OCI-LY3 (cell line): ENCODE data around the gene P4HTM.

Source experiments
- H2AFZ ChIP-seq: fragments of 200-600, 300-600 bp; shearing (Covaris generic); 2 replicates; pipeline ENCODE4 v1.6.0; 2014; ENCODE audit warnings: antibody characterized with exemption, low read depth, low read length
- H3K27ac ChIP-seq: fragments of 200-600, 300-600 bp; sonication (generic); 2 replicates; pipeline ENCODE4 v1.5.1; 2014; ENCODE audit warnings: mild to moderate bottlenecking, low read length, moderate library complexity, mixed read lengths
- H3K27me3 ChIP-seq: fragments of 200-600, 300-600 bp; sonication (generic); 2 replicates; pipeline ENCODE4 v1.6.1; 2014; ENCODE audit warnings: low read depth, low read length, mixed read lengths
- H3K36me3 ChIP-seq: fragments of 200-600, 300-600 bp; sonication (generic); replicated peaks from 2 replicates; pipeline ENCODE3; 2014; ENCODE audit warnings: low read depth, low read length, mixed read lengths
- H3K4me1 ChIP-seq: fragments of 300-600, 200-600 bp; sonication (generic); 2 replicates; pipeline ENCODE4 v1.6.1; 2014; ENCODE audit warnings: low read length, mixed read lengths
- H3K4me2 ChIP-seq: fragments of 200-600, 300-600 bp; sonication (generic); 2 replicates; pipeline ENCODE4 v1.6.1; 2014; ENCODE audit warnings: low read length, mixed read lengths
- H3K4me3 ChIP-seq: fragments of 300-600, 200-600 bp; sonication (generic); 2 replicates; pipeline ENCODE4 v1.5.1; 2014; ENCODE audit warnings: antibody characterized with exemption, mild to moderate bottlenecking, low read length, moderate library complexity
- H3K79me2 ChIP-seq: fragments of 300-600, 200-600 bp; shearing (Covaris generic); 2 replicates; pipeline ENCODE4 v1.6.1; 2014; ENCODE audit warnings: mild to moderate bottlenecking, low read length, mixed read lengths
- H3K9ac ChIP-seq: fragments of 300-600, 200-600 bp; shearing (Covaris generic); 2 replicates; pipeline ENCODE4 v1.6.0; 2014; ENCODE audit warnings: mild to moderate bottlenecking, low read length, moderate library complexity
- H3K9me3 ChIP-seq: fragments of 200-600, 300-600 bp; shearing (Covaris generic); 2 replicates; pipeline ENCODE4 v1.6.1; 2014; ENCODE audit warnings: low read length, mixed read lengths; ENCODE audit not compliant: insufficient read depth
- H4K20me1 ChIP-seq: fragments of 200-600, 300-600 bp; sonication (generic); 2 replicates; pipeline ENCODE4 v1.6.1; 2016; ENCODE audit warnings: low read length, mixed read lengths; ENCODE audit not compliant: insufficient read depth
- EZH2phosphoT487 ChIP-seq: fragments of 200-600 bp; shearing (Covaris generic); IDR thresholded peaks from 2 replicates; pipeline ENCODE4 v1.6.1; 2018; ENCODE audit warnings: antibody characterized with exemption, mixed run types, low read depth
- TF ChIP-seq, protein P1 (sequence below): fragments of 200-600, 300-600 bp; sonication (generic); IDR thresholded peaks from 2 replicates; pipeline ENCODE4 v1.5.1; 2014; ENCODE audit warnings: antibody characterized with exemption, low read length, low read depth

P4HTM gene

DNA sequence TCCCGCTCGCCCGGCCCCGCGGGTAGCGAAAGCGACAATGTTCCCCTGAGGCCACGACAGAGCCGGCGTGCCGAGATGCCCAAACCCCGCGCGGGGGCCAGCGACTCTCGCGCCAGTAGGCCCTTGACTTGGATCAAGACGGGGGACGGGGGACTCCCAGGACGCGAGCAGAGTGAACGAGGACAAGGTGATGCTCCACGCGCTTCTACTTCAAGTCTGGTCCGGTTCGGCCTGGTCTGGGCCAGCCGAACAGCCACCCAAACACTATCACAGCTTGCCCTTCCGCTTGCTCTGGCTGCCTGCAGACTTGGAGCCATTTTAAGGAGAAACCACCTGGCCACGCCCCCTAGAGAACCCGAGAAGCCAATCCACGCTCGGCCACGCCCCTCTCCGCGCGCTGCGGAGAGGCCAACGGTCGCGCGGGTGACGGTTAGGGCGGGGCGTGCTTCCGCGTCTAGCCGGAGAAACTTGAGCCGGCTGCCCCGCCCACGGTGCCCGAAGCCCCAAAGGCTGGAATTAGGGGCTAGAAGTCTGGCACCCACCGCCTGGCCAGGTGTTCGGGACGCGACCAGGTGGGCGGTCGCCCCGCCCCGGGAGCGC is 31.3 kb downstream of the P4HTM start:
- Histone ChIP-seq H3K27me3 (no peaks in the 10 kb centered on the region), H2AFZ (peak overlapping the region; percentile 56; the same call in 1 of the 2 replicates), H3K27ac (peak overlapping the region; percentile 88), H3K4me2 (peak overlapping the region; percentile 79), H3K9me3 (no peaks in the 10 kb centered on the region), H3K79me2 (peaks cover 66% of the 10 kb centered on the region), H3K4me3 (peak overlapping the region; percentile 88), H3K36me3 (peaks cover 41% of the 10 kb centered on the region), H4K20me1 (peaks cover 4% of the 10 kb centered on the region; the same call in 1 of the 2 replicates), H3K9ac (peak overlapping the region; percentile 98), H3K4me1 (peaks cover 23% of the 10 kb centered on the region)
- TF ChIP-seq EZH2phosphoT487 = no peak
- TF ChIP-seq, protein P1, sequence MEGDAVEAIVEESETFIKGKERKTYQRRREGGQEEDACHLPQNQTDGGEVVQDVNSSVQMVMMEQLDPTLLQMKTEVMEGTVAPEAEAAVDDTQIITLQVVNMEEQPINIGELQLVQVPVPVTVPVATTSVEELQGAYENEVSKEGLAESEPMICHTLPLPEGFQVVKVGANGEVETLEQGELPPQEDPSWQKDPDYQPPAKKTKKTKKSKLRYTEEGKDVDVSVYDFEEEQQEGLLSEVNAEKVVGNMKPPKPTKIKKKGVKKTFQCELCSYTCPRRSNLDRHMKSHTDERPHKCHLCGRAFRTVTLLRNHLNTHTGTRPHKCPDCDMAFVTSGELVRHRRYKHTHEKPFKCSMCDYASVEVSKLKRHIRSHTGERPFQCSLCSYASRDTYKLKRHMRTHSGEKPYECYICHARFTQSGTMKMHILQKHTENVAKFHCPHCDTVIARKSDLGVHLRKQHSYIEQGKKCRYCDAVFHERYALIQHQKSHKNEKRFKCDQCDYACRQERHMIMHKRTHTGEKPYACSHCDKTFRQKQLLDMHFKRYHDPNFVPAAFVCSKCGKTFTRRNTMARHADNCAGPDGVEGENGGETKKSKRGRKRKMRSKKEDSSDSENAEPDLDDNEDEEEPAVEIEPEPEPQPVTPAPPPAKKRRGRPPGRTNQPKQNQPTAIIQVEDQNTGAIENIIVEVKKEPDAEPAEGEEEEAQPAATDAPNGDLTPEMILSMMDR = no peak

DNA sequence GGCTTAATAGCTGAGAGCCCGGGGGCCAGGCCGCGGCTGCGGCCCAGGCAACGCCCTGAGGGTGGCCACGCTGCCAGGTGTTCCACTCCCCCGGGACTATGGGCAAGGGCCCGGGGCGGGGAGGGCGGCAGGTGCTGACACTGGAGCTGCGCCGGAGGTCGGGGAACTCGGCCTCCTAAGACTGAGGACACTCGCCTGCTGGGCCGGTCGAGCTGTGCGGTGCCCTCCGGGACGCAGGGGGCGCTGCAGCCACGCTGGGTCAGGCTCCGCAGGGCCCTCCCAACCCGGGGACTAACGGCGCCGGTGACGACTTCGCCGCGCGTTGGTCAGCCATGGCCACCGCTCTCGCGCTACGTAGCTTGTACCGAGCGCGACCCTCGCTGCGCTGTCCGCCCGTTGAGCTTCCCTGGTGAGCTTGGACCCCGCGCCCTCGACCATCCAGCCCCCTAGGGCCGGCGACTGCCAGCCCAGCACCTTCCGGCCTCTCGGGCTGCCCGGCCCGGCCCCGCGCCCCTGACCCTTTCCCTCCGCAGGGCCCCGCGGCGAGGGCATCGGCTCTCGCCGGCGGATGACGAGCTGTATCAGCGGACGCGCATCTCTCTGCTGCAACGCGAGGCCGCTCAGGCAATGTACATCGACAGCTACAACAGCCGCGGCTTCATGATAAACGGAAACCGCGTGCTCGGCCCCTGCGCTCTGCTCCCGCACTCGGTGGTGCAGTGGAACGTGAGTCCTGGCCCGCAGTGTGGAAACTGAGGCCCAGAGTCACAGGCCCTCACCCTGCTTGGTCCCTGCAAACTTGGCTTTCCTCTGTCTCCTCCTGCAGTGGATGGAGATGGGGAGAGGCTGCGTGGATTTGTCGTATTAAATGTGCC is 32.0 kb downstream of the P4HTM start, which contains the start of gene NDUFAF3:
NDUFAF3 (plus strand) TSS at position 309 of the 875 bp plus-strand sequence; CDS start at position 333, 24 bp downstream.
- TF ChIP-seq, protein P1 = peak; percentile 89
- TF ChIP-seq EZH2phosphoT487 = no peak
- Histone ChIP-seq H3K4me1 (peaks cover 23% of the 10 kb centered on the region), H3K4me2 (peak within 1 kb of the TSS; percentile 95), H4K20me1 (peaks cover 4% of the 10 kb centered on the region; the same call in 1 of the 2 replicates), H3K36me3 (peaks cover 45% of the 10 kb centered on the region), H3K4me3 (peak within 1 kb of the TSS; percentile 88), H3K9ac (peak within 1 kb of the TSS; percentile 98), H3K79me2 (peaks cover 74% of the 10 kb centered on the region), H3K27me3 (no peaks in the 10 kb centered on the region), H3K27ac (peak within 1 kb of the TSS; percentile 88), H2AFZ (peak within 1 kb of the TSS; percentile 56; the same call in 1 of the 2 replicates), H3K9me3 (no peaks in the 10 kb centered on the region)

DNA sequence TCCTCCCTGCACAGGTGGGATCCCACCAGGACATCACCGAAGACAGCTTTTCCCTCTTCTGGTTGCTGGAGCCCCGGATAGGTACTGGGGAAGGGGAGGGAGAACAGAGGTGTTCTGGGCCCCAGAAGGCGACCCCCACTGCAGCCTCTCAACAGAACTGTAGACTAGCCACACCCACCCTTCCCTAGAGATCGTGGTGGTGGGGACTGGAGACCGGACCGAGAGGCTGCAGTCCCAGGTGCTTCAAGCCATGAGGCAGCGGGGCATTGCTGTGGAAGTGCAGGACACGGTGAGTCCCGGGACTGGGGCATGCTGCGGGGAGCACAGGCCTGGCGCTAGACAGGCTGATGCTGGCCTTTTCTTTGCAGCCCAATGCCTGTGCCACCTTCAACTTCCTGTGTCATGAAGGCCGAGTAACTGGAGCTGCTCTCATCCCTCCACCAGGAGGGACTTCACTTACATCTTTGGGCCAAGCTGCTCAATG is 32.7 kb downstream of the P4HTM start:
- Histone ChIP-seq H3K4me3 (peak overlapping the region; percentile 88), H3K36me3 (peaks cover 52% of the 10 kb centered on the region), H4K20me1 (peaks cover 4% of the 10 kb centered on the region; the same call in 1 of the 2 replicates), H3K27ac (peak overlapping the region; percentile 88), H3K9ac (peak overlapping the region; percentile 98), H3K79me2 (peaks cover 81% of the 10 kb centered on the region), H2AFZ (no peak overlapping the region), H3K27me3 (no peaks in the 10 kb centered on the region), H3K9me3 (no peaks in the 10 kb centered on the region), H3K4me2 (peak overlapping the region; percentile 95), H3K4me1 (peaks cover 22% of the 10 kb centered on the region)
- TF ChIP-seq EZH2phosphoT487 = no peak
- TF ChIP-seq, protein P1 = no peak

DNA sequence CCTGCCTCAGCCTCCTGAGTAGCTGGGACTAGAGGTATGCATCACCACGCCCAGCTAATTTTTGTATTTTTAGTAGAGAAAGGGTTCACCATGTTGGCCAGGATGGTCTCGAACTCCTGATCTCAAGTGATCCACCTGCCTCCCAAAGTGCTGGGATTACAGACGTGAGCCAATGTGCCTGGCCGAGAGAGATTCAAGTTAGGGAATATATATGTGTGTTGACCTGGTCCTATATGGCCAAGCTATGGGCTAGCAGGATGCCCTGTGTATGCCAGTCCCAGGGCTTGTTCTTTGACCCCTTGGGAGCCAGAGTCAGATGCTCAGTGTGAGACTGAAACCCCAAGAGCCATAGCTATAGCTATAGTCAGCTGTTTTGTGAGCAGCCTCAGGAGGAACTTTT is 33.7 kb downstream of the P4HTM start:
- peaks cover 91% of the 10 kb centered on the region for H3K79me2 ChIP-seq
- TF ChIP-seq, protein P1 = no peak
- TF ChIP-seq EZH2phosphoT487 = no peak
- peaks cover 4% of the 10 kb centered on the region; the same call in 1 of the 2 replicates for H4K20me1 ChIP-seq
- H3K9ac ChIP-seq = no peak overlapping the region
- no peaks in the 10 kb centered on the region for H3K9me3 ChIP-seq
- peaks cover 62% of the 10 kb centered on the region for H3K36me3 ChIP-seq
- H3K4me2 ChIP-seq = no peak overlapping the region
- peaks cover 30% of the 10 kb centered on the region for H3K4me1 ChIP-seq
- H3K27me3 ChIP-seq = no peaks in the 10 kb centered on the region
- no peak overlapping the region for H2AFZ ChIP-seq
- H3K4me3 ChIP-seq = no peak overlapping the region
- H3K27ac ChIP-seq = no peak overlapping the region
